ENCODE results near the gene KCNQ1.

The KCNQ1 gene

GRCh38 chr11:2563213-2564007, 118.6 kb downstream of the KCNQ1 start:
- H3K27ac ChIP-seq = no peak overlapping the region
- no peak for TF ChIP-seq CTCF (conservative IDR thresholded peaks at IDR 0.05)

- TF ChIP-seq CTCF (conservative IDR thresholded peaks at IDR 0.05) = no peak
- H3K27ac ChIP-seq = no peak overlapping the region
Observed at GRCh38 chr11:2564008-2564530, 119.3 kb downstream of the KCNQ1 start.

GRCh38 chr11:2564588-2565425, 120.0 kb downstream of the KCNQ1 start:
- H3K27ac ChIP-seq = no peak overlapping the region
- TF ChIP-seq CTCF (conservative IDR thresholded peaks at IDR 0.05) = no peak

- TF ChIP-seq CTCF (conservative IDR thresholded peaks at IDR 0.05) = no peak
- no peak overlapping the region for H3K27ac ChIP-seq
Observed at GRCh38 chr11:2565447-2566222, 120.8 kb downstream of the KCNQ1 start.

DNA sequence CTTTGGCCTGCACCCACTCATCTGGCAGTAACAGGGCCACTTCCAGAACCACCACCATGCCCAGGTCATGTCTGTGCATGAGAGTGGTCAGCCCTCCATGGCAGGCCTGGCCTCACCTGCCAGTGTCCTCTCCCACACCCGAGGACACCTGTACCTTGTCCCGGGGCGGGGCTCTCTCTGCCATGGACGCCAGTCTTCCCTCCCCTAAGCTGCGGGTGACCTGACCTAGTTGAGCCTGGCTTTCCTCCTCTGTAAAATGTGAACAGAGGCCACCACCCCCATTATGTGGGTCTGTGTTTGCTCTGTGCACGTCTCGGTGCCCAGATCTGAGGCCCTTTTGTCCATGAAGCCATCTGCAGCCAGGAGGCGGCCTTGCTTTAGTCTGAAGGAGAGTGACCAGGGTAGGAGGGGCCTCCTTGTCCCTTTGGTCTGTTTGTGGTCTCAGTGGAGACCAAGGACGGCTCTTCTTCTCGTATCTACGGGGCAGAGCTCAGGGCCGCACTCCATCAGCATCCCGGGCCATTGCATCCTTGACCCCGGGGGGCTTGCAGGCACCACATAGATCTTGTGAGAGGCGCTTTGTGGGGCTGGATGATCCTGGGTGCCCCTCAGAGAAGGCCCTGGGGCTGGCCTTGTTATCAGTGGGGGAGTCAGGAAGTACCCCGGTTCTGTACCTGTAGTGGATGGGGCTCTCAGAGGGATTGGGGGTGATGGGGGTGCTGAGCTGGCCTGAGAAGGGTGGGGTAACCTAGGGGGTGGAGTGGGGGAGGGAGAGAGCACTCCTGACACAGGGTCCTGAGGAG, 121.6 kb downstream of the KCNQ1 start:
- H3K27ac ChIP-seq = no peak overlapping the region
- no peak for TF ChIP-seq CTCF (conservative IDR thresholded peaks at IDR 0.05)

DNA sequence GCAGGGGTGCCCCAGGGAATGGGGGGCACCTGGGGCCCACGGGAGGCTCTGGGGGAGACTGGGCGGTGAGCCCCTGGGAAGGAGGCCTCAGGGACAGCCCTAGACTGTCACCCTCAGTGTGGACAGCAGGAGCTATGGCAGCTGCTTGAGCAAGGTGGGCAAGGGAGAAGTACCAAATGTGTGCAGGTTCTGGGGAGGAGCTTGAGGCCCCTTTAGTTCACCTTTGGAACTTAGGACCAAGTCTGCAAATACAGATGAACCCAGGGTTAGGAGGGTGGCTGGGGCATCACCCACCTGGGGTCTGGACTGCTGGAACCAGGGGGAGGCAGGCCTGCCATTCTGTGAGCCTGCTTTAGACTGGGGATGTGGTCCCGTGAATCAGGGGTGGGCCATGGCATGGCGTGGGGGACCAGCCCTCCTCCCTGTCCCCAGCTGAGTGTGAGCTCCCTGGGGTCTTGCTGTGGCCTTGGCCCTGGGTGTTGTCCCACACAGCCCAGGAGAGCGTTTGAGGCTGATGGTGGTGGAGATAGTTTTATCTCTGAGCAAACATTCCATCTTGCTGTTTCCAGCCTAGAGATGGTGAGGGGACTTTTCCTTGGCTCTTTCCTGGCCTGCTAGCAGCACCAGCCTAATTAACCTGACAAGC, 122.3 kb downstream of the KCNQ1 start:
- no peak overlapping the region for H3K27ac ChIP-seq
- no peak for TF ChIP-seq CTCF (conservative IDR thresholded peaks at IDR 0.05)

All from VCaP (cell line).